OCI-LY1 (cell line): ENCODE results near the gene LSMEM2.

ENCODE experiments used
- EZH2 ChIP-seq: fragments of 200-600 bp; sonication (generic), shearing (Covaris generic); IDR thresholded peaks from 2 replicates; pipeline ENCODE4 v1.8.0; 2017; ENCODE audit warnings: borderline replicate concordance, mixed run types, mild to moderate bottlenecking, antibody characterized with exemption, low read length, moderate library complexity, mixed read lengths
- TF ChIP-seq, protein P1 (sequence below): fragments of 200-600 bp; sonication (generic), shearing (Covaris generic); IDR thresholded peaks from 2 replicates; pipeline ENCODE4 v1.5.1; 2017; ENCODE audit warnings: mild to moderate bottlenecking, antibody characterized with exemption, low read length, moderate library complexity, mixed read lengths

DNA sequence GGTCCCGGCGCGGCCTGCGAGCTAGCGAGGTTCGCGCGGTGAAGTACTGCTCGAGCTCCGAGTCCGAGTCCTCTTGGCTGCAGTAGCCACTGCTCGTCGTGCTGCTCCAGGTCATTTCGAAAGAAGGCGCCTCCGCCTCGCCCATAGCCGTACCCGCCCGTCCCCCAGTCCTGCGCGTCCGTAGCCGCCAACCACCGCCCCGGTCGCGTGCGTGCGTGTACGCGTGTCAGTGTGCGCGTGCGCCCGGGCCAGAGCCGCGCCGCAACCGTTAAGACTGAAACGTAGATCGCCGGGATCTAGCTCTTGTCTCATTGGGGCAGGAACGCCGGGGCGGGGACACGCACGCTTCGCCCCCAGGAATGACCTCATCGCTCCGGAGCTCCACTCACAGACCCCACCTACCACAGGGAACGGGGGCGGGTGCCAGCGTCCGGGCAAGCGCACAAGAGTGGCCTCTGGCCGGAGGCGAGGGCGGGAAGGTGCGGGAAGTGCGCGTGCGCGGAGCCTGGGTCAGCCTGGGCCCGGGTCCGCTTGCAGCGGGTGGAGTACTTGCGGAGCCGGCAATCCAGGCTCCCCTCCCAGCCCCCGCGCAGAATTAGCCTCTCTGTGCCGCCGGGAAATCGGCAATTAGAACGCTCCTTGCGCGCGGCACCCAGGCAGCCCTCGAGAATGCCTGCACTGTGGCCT, 58.4 kb downstream of the LSMEM2 start:
- TF ChIP-seq, protein P1, sequence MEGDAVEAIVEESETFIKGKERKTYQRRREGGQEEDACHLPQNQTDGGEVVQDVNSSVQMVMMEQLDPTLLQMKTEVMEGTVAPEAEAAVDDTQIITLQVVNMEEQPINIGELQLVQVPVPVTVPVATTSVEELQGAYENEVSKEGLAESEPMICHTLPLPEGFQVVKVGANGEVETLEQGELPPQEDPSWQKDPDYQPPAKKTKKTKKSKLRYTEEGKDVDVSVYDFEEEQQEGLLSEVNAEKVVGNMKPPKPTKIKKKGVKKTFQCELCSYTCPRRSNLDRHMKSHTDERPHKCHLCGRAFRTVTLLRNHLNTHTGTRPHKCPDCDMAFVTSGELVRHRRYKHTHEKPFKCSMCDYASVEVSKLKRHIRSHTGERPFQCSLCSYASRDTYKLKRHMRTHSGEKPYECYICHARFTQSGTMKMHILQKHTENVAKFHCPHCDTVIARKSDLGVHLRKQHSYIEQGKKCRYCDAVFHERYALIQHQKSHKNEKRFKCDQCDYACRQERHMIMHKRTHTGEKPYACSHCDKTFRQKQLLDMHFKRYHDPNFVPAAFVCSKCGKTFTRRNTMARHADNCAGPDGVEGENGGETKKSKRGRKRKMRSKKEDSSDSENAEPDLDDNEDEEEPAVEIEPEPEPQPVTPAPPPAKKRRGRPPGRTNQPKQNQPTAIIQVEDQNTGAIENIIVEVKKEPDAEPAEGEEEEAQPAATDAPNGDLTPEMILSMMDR: no peak
- no peak for TF ChIP-seq EZH2
